Activated naive CD4-positive, alpha-beta T cell treated with anti-CD3 and anti-CD28 coated beads, Interleukin-2, amount 50 U/mL, for 16 hours (primary cell): ENCODE results near the gene PMP22.

Source experiments
- DNase-seq: peaks from one replicate; pipeline ENCODE4 v3.0.0-alpha.2; 2020

PMP22 gene

GRCh38 chr17:15265131-15265530, at the start of gene PMP22:
Gene PMP22, minus strand, starts transcription at chr17:15265326. Its CDS starts 4,599 bp downstream, at chr17:15260727.
- no peak for DNase-seq

- no peak for DNase-seq
Measured at GRCh38 chr17:15311996-15312395, 46.9 kb upstream of the PMP22 start.

GRCh38 chr17:15309793-15310192, 44.7 kb upstream of the PMP22 start:
- no peak for DNase-seq

GRCh38 chr17:15309236-15309635, 44.1 kb upstream of the PMP22 start:
- no peak for DNase-seq

- DNase-seq, result no peak
Measured at GRCh38 chr17:15308758-15309157, 43.6 kb upstream of the PMP22 start.

- no peak for DNase-seq
Measured at GRCh38 chr17:15307710-15308111, 42.6 kb upstream of the PMP22 start.

- DNase-seq, result no peak
Measured at GRCh38 chr17:15303851-15304250, 38.7 kb upstream of the PMP22 start.

- no peak for DNase-seq
Measured at GRCh38 chr17:15303268-15303667, 38.1 kb upstream of the PMP22 start.

- no peak for DNase-seq
Measured at GRCh38 chr17:15301845-15302244, 36.7 kb upstream of the PMP22 start.

- DNase-seq, result no peak
Measured at GRCh38 chr17:15298176-15298575, 33.0 kb upstream of the PMP22 start.

GRCh38 chr17:15293558-15293957, 28.4 kb upstream of the PMP22 start:
- no peak for DNase-seq

GRCh38 chr17:15291674-15292361, 26.7 kb upstream of the PMP22 start:
- no peak for DNase-seq

- DNase-seq, result no peak
Measured at GRCh38 chr17:15290605-15291004, 25.5 kb upstream of the PMP22 start.

GRCh38 chr17:15289285-15290183, 24.4 kb upstream of the PMP22 start:
- DNase-seq, result no peak

- DNase-seq, result no peak
Measured at GRCh38 chr17:15288859-15289258, 23.7 kb upstream of the PMP22 start.

GRCh38 chr17:15287538-15288267, 22.6 kb upstream of the PMP22 start:
- no peak for DNase-seq

GRCh38 chr17:15285466-15285865, 20.3 kb upstream of the PMP22 start:
- DNase-seq, result no peak

- DNase-seq, result no peak
Measured at GRCh38 chr17:15284537-15284936, 19.4 kb upstream of the PMP22 start.

GRCh38 chr17:15284107-15284506, 19.0 kb upstream of the PMP22 start:
- DNase-seq, result no peak

GRCh38 chr17:15281909-15282308, 16.8 kb upstream of the PMP22 start:
- DNase-seq, result no peak

GRCh38 chr17:15278924-15279477, 13.9 kb upstream of the PMP22 start:
- no peak for DNase-seq

- DNase-seq, result no peak
Measured at GRCh38 chr17:15278380-15278779, 13.3 kb upstream of the PMP22 start.

- no peak for DNase-seq
Measured at GRCh38 chr17:15274017-15274416, 8.9 kb upstream of the PMP22 start.
